ENCODE measurements around the gene ADCY10. TPM values are rescaled to one million over a fixed set of nuclear protein-coding genes. Genes with fewer than 3 reads are reported as not detected.
A peak's percentile ranks its signal among the peaks of the same experiment; 100 is the strongest.
"Not testable (repeated sequence)": the region's sequence is repeated elsewhere in the genome, so short reads cannot be mapped to it uniquely, and the experiment has no call there.

The ADCY10 gene
- total and polyA plus RNA-seq, 2 of the 4 experiments (the other 2 are of a cell fraction): under 0.01 to 0.03 TPM

DNA sequence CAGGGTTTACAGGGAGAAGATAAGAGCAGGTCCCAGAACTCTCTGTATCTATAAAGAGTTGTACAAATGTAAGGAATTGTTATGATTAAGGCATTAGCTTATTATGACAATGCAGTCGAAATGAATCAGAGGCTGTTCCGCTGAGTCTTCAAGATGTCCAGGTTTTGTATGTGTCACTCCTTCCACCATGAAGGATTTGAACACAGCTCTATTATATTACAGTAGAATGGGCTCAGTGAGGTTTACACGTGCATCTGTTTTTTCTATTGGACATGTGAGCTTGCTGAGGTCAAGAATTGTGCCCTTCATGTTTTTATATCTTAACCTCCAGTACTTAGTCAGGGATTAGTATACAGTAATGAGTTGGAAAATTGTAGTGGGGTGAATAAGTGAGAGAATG lies 105.8 kb downstream of the ADCY10 start:
- Histone ChIP-seq H2BK120ac (ENCODE audit: low read depth, low read length) (peak overlapping the region; percentile 23; the same call in 1 of the 2 replicates), H2AFZ (replicated peaks; ENCODE audit: low read length, poor library complexity) (no peak overlapping the region), H3K4me3 (ENCODE audit: insufficient read depth, low read depth, low read length) (no peak overlapping the region), H3K36me3 (ENCODE audit: control insufficient read depth, insufficient read depth, low read length) (no peaks in the 10 kb centered on the region), H3K27me3 (ENCODE audit: control insufficient read depth, insufficient read depth, low read length) (no peaks in the 10 kb centered on the region), H2BK5ac (ENCODE audit: low read depth, low read length, poor library complexity, severe bottlenecking) (no peak overlapping the region), H3K14ac (replicated peaks; ENCODE audit: low read depth, low read length) (no peak overlapping the region), H2BK15ac (ENCODE audit: low read depth, low read length) (peak overlapping the region; percentile 59; the same call in 1 of the 3 replicates), H4K5ac (ENCODE audit: low read depth, low read length) (no peak overlapping the region; the same call in 1 of the 2 replicates), H3K23ac (ENCODE audit: low read depth, low read length) (0 out of 2 replicates have a peak overlapping the region, but pooled peaks have one; percentile 39), H3K9me1 (ENCODE audit: insufficient read depth, low read length) (peaks cover 12% of the 10 kb centered on the region), H2AK5ac (ENCODE audit: low read depth, low read length) (peak overlapping the region; percentile 74; the same call in 1 of the 2 replicates), H3K4me1 (ENCODE audit: control insufficient read depth, insufficient read depth, low read length) (peaks cover 8% of the 10 kb centered on the region), H2AK9ac (replicated peaks; ENCODE audit: low read depth, low read length, poor library complexity) (no peak overlapping the region), H3K27ac (ENCODE audit: insufficient read depth, low read length) (no peak overlapping the region), H2BK20ac (ENCODE audit: low read depth, low read length) (no peak overlapping the region), H4K8ac (ENCODE audit: low read depth in 2 of 2, low read length in 2 of 2) (no peak overlapping the region), H4K20me1 (ENCODE audit: insufficient read depth, low read length) (no peaks in the 10 kb centered on the region), H3K79me1 (ENCODE audit: low read depth in 1 of 2, low read length in 2 of 2) (0 out of 4 replicates have a peak, but pooled peaks cover 0 to 5% of the 10 kb centered on the region in 2 experiments), H3K18ac (ENCODE audit: low read depth, low read length) (peak overlapping the region; percentile 57; the same call in 1 of the 2 replicates), H3K56ac (ENCODE audit: extremely low read depth, insufficient read depth, low read length) (no peak overlapping the region), H3K4ac (ENCODE audit: low read depth, low read length) (peak overlapping the region; percentile 57; the same call in 1 of the 2 replicates), H3K4me2 (ENCODE audit: low read depth, low read length) (no peak overlapping the region), H4K91ac (ENCODE audit: insufficient read depth, low read depth, low read length) (no peak overlapping the region), H3K9ac (ENCODE audit: low read depth, low read length) (no peak overlapping the region), H3K9me3 (ENCODE audit: control insufficient read depth, insufficient read depth, low read length) (no peaks in the 10 kb centered on the region)
- TF ChIP-seq CEBPB (IDR thresholded peaks at IDR 0.05; ENCODE audit: low read depth, low read length): no peak
- TF ChIP-seq, protein P1, sequence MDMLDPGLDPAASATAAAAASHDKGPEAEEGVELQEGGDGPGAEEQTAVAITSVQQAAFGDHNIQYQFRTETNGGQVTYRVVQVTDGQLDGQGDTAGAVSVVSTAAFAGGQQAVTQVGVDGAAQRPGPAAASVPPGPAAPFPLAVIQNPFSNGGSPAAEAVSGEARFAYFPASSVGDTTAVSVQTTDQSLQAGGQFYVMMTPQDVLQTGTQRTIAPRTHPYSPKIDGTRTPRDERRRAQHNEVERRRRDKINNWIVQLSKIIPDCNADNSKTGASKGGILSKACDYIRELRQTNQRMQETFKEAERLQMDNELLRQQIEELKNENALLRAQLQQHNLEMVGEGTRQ (IDR thresholded peaks at IDR 0.05; ENCODE audit: low read depth, low read length): peak; percentile 11; the same call in 1 of the 2 replicates
- peak; percentile 90 for TF ChIP-seq BHLHE40 (IDR thresholded peaks at IDR 0.05; ENCODE audit: low read depth, low read length)
- no peak for TF ChIP-seq NFE2L2 (IDR thresholded peaks at IDR 0.05; ENCODE audit: low read depth, low read length)
- TF ChIP-seq MAFK (IDR thresholded peaks at IDR 0.05; ENCODE audit: low read depth, low read length): peak; percentile 65
- TF ChIP-seq RFX5 (IDR thresholded peaks at IDR 0.05; ENCODE audit: low read depth, low read length): no peak
- ChIA-PET POLR2A (ENCODE audit: unreplicated experiment) (no interaction called here), CTCF (no interaction called here)
- dilution Hi-C loops (cut with HindIII; ENCODE audit: low sequenced_read_pairs, unreplicated experiment): no loop called here
- BruUV-seq (replicated peaks): no TSS peak
- intact Hi-C loops (cut with micrococcal nuclease): loop anchor here (10.0 kb wide), 2 partner anchors 203 to 583 kb away; partner anchors contain the start of gene POU2F1
- peak; percentile 46 for ATAC-seq (ENCODE audit: low read depth)
- WGBS, 2 experiments (ENCODE audit: extremely low coverage in 2 of 2, insufficient read length in 1 of 2): no CpG with 5 or more reads among the region's 3 CpGs
- in situ Hi-C loops (cut with MboI; ENCODE audit: low sequenced_read_pairs): no loop called here
- DNase-seq: peak; percentile 92

DNA sequence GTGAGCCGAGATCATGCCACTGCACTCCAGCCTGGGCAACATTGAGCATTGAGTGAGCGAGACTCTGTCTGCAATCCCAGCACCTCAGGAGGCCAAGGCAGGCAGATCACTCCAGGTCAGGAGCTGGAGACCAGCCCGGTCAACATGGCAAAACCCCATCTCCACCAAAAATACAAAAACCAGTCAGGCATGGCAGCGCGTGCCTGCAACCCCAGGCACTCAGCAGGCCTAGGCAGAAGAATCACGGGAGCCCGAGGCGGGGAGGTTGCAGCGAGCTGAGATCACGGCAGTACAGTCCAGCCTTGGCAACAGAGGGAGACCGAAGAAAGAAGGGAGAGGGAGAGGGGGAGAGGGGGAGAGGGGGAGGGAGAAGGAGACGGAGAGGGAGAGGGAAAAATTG lies 107.3 kb downstream of the ADCY10 start:
- CTCF ChIA-PET; H3K9ac ChIP-seq (ENCODE audit: low read depth, low read length); in situ Hi-C loops (cut with MboI; ENCODE audit: low sequenced_read_pairs); H3K4me1 ChIP-seq (ENCODE audit: control insufficient read depth, insufficient read depth, low read length); H3K23ac ChIP-seq (ENCODE audit: low read depth, low read length); H2BK120ac ChIP-seq (ENCODE audit: low read depth, low read length); H4K8ac ChIP-seq (ENCODE audit: low read depth in 2 of 2, low read length in 2 of 2); H3K18ac ChIP-seq (ENCODE audit: low read depth, low read length); H2BK15ac ChIP-seq (ENCODE audit: low read depth, low read length); H3K36me3 ChIP-seq (ENCODE audit: control insufficient read depth, insufficient read depth, low read length); BruUV-seq (replicated peaks); H3K4me3 ChIP-seq (ENCODE audit: insufficient read depth, low read depth, low read length); H2BK20ac ChIP-seq (ENCODE audit: low read depth, low read length); H3K4ac ChIP-seq (ENCODE audit: low read depth, low read length); H2BK5ac ChIP-seq (ENCODE audit: low read depth, low read length, poor library complexity, severe bottlenecking); H3K56ac ChIP-seq (ENCODE audit: extremely low read depth, insufficient read depth, low read length); H2AK9ac ChIP-seq (replicated peaks; ENCODE audit: low read depth, low read length, poor library complexity); H3K4me2 ChIP-seq (ENCODE audit: low read depth, low read length); dilution Hi-C loops (cut with HindIII; ENCODE audit: low sequenced_read_pairs, unreplicated experiment); H2AFZ ChIP-seq (replicated peaks; ENCODE audit: low read length, poor library complexity); H4K5ac ChIP-seq (ENCODE audit: low read depth, low read length); H3K27ac ChIP-seq (ENCODE audit: insufficient read depth, low read length); H3K79me1 ChIP-seq (ENCODE audit: low read depth in 1 of 2, low read length in 2 of 2); H3K27me3 ChIP-seq (ENCODE audit: control insufficient read depth, insufficient read depth, low read length); ATAC-seq (ENCODE audit: low read depth); H4K20me1 ChIP-seq (ENCODE audit: insufficient read depth, low read length); H3K9me3 ChIP-seq (ENCODE audit: control insufficient read depth, insufficient read depth, low read length); H4K91ac ChIP-seq (ENCODE audit: insufficient read depth, low read depth, low read length); POLR2A ChIA-PET (ENCODE audit: unreplicated experiment); H3K14ac ChIP-seq (replicated peaks; ENCODE audit: low read depth, low read length); DNase-seq: not testable (repeated sequence)
- intact Hi-C loops (cut with micrococcal nuclease): loop anchor here (10.0 kb wide), 2 partner anchors 202 to 582 kb away; partner anchors contain the start of gene POU2F1
- no CpG with 5 or more reads among the region's 12 CpGs for WGBS, 2 experiments (ENCODE audit: extremely low coverage in 2 of 2, insufficient read length in 1 of 2)
- peaks cover 12% of the 10 kb centered on the region for H3K9me1 ChIP-seq (ENCODE audit: insufficient read depth, low read length)
- H2AK5ac ChIP-seq (ENCODE audit: low read depth, low read length): peak overlapping the region; percentile 39; the same call in 1 of the 2 replicates

Measured in IMR-90 (cell line).